BJ (cell line): Measurements from ENCODE around the gene HOXC11. TPM values are rescaled to one million over a fixed set of nuclear protein-coding genes. Genes with fewer than 3 reads are reported as not detected.

Source experiments
- CTCF ChIA-PET: fragments of 350-600 bp; formaldehyde crosslinking; extraction: SDS; loops from one replicate; lab custom pipeline; 2021; ENCODE audit warnings: antibody characterized with exemption, inconsistent platforms; lab: Yijun Ruan, JAX
- POLR2A ChIA-PET: fragments of 300-600 bp; sonication (Branson Sonifier 250); formaldehyde crosslinking; extraction: SDS; loops from one replicate; lab custom pipeline; 2021; ENCODE audit warnings: antibody characterized with exemption; lab: Charles Lee
- DNase-seq: peaks from one replicate; pipeline ENCODE4 v3.0.0-alpha.2; 2011; ENCODE audit warnings: low read depth
- H3K27me3 ChIP-seq: 2 replicates; pipeline ENCODE4 v1.6.0; 2011; ENCODE audit warnings: low read length; ENCODE audit not compliant: control insufficient read depth, insufficient read depth
- H3K36me3 ChIP-seq: 2 replicates; pipeline ENCODE4 v1.5.1; 2011; ENCODE audit warnings: low read length; ENCODE audit not compliant: control insufficient read depth, insufficient read depth
- H3K4me3 ChIP-seq: 2 replicates; pipeline ENCODE4 v1.5.1; 2011; ENCODE audit warnings: low read depth, mild to moderate bottlenecking, control low read depth, low read length
- polyA plus RNA-seq: library from polyadenylated mRNA; depleted of rRNA; stranded (reverse); fragments of >200 nt; gene quantifications from 2 replicates; pipeline ENCODE4 v1.2.3, GENCODE V29; 2011
- TF ChIP-seq, protein P1 (sequence below): IDR thresholded peaks from 2 replicates; pipeline ENCODE4 v1.5.1; 2011; ENCODE audit warnings: low read depth, mild to moderate bottlenecking, control low read depth, inconsistent platforms, low read length, moderate library complexity; ENCODE audit not compliant: insufficient read depth

Gene HOXC11
- polyA plus RNA-seq, 1 experiment: 4.9 TPM

DNA sequence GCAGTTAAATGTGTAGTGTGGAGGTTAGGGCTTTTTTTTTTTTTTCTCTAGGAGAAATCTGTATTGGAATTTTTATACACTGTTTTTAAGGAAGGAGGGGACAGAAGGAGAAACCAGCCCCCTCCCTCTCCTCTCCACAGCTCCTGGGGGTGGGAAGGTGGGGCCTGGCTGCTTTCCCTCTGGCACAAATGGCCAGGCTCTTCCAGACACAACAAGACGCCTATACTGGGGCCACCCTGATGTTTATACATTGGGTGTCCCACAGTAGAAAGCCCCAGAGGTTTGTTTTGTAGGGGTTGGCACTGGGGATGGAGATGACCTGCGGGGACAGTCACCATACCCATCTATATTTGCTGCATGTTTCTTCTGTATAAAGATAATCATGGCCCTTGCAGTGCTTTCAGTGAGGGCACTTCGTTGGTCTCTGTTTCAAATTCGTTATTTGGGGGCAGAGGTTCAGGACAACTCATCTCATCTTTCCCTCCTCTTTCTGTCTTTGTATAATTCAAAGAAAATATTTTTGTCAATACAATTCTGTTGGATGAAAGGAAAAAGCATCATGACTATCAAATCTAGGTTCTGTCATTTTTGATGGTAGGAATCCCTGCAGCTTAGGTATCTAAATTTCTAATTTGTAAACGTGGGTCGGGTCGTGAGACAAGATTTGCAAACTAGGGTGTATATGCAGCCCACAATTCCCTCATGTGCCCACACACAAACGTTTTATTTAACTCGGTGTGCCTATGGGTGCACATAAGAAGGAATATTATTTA, 4.1 kb downstream of the HOXC11 start:
- POLR2A ChIA-PET: no interaction called here
- TF ChIP-seq, protein P1, sequence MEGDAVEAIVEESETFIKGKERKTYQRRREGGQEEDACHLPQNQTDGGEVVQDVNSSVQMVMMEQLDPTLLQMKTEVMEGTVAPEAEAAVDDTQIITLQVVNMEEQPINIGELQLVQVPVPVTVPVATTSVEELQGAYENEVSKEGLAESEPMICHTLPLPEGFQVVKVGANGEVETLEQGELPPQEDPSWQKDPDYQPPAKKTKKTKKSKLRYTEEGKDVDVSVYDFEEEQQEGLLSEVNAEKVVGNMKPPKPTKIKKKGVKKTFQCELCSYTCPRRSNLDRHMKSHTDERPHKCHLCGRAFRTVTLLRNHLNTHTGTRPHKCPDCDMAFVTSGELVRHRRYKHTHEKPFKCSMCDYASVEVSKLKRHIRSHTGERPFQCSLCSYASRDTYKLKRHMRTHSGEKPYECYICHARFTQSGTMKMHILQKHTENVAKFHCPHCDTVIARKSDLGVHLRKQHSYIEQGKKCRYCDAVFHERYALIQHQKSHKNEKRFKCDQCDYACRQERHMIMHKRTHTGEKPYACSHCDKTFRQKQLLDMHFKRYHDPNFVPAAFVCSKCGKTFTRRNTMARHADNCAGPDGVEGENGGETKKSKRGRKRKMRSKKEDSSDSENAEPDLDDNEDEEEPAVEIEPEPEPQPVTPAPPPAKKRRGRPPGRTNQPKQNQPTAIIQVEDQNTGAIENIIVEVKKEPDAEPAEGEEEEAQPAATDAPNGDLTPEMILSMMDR: no peak
- H3K4me3 ChIP-seq: no peak overlapping the region
- DNase-seq: no peak
- no peaks in the 10 kb centered on the region for H3K36me3 ChIP-seq
- CTCF ChIA-PET: interaction anchor here (0.9 to 2.3 kb wide), 4 partner anchors 8 to 231 kb away, joined by 3 to 14 read pairs (median 6); partner anchors contain the start of genes HOXC10 and HOXC9
- H3K27me3 ChIP-seq: no peaks in the 10 kb centered on the region; the same call in none of the 2 replicates

DNA sequence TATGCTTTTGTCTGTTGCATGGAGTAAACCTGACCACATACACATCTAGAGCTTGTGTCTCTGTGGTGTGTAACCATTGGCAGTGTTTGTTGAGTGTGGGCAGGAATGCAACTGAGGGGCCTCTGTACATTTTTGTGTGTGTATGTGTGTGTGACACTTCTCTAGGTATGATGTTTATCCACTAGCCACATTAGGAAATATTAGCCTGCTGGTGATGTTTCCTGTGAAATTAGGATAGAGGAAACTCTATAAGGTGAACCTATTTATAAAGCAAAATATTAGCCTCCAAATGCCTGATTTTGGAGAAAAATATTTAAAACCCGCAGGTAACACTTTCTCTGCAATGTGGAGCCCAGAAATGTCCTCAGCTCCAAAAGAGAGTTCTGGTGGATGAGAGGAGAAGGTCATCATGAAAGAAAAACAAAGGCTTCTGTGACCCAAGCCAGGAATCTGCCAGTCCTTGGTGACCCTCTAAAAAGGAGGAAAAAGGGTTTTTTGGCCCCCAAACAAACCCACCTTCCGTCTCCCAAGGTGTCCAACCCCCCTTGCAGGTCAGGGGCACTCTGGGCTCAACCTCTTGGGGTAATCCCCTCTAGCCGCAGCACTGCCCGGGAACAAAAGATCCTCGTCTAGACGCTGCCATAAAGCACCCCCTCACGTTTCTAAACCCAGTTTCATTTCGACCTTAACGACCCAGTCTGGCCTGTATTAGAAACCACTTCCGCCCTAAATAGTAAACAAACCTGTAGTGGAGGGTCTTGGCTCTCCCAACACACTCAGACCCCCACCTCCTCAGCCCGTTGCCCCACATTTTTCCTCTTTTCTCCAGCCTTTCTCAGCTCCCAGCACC, 4.9 kb downstream of the HOXC11 start:
- CTCF ChIA-PET: interaction anchor here (1.7 kb wide), 2 partner anchors 22 to 230 kb away, joined by 4 to 8 read pairs; partner anchors contain the start of gene HOXC9
- Histone ChIP-seq H3K27me3 (no peaks in the 10 kb centered on the region; the same call in none of the 2 replicates), H3K4me3 (0 out of 2 replicates have a peak overlapping the region, but pooled peaks have one; percentile 12), H3K36me3 (no peaks in the 10 kb centered on the region)
- POLR2A ChIA-PET: no interaction called here
- no peak for DNase-seq
- TF ChIP-seq, protein P1: no peak

DNA sequence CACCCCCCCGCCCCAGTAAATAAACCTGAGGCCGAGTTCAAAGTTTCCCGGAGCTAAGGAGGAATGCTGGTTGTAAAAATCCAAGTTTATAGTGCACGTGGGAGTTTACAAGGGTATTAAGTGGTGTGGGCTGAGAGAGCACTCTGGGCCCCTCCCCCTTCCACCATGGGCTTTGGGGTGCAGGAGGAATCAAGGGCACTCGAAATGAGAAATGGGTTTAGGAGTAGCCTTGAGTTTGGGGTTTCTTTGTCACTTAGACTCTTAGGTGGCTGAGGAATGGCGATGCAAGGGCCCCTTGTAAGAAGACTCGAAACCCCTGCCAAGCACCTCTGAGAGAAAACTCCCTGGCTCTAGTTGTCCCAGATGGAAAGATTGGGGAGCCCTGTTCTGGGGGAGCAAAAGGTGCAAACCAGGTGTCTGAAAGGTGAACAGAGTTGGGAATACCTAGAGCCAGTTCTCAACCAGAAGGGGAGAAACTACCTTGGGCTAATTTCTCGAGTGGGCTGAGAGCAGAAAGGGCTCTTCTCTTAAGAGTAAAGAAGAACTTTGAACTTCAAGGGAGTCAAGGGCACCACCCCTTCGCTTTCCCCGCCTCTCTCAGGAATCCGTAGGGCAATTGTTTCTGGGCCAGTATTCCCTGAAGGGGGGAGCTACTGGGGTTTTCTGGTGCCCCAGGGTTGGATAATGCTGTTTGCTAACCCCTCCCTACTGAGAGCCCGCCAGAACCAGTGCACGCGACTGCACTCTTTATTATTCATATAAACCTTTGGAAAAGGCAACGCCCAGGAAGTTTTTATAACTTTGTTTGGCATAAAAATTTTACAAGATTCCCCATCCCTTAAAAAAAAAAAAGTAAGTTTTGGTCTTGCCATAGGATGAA, 5.8 kb downstream of the HOXC11 start:
- DNase-seq: peak; percentile 75
- ChIA-PET CTCF (interaction anchor here (0.7 kb wide), 1 partner anchor 234 kb away, joined by 3 read pairs; no protein-coding TSS in a partner anchor), POLR2A (interaction anchor here (0.7 kb wide), 1 partner anchor 346 kb away, joined by 10 read pairs; the partner anchor contains the start of gene COPZ1)
- no peak overlapping the region for H3K4me3 ChIP-seq
- H3K36me3 ChIP-seq: no peaks in the 10 kb centered on the region
- TF ChIP-seq, protein P1: no peak
- no peaks in the 10 kb centered on the region for H3K27me3 ChIP-seq

DNA sequence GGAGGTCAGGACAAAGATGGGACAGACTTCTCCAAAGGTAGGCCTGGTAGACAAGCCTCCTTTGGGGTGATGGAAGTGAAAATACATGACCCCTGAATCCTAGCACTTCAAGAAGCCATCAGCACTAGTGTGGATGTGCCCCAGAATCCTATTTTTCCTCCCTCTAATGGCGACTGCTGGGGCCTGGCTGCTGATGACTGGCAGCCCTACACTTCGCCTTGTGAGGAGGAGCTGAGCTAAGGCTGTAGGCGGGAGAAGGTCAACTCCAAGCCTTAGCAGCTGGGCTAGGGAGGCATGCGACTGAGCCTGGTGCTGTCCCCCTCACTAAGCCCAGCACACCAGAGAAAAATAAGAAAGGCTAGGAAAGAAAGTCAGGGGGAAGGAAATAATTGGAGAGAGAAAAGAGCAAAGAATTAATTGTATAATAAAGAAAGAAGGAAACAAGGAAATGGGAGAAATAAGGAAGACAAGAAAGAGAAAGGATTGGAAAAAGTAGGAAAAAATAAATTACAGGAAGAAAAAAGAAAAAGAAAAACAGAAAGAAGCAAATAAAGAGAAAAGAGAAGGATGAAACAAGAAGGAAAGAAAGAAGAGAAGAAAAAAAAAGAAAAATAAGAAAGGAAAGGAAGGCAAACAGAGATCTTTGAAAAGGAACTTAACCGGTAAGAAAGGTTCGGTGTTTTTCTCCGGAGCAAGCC, 7.3 kb downstream of the HOXC11 start:
- TF ChIP-seq, protein P1: no peak
- Histone ChIP-seq H3K36me3 (no peaks in the 10 kb centered on the region), H3K27me3 (no peaks in the 10 kb centered on the region), H3K4me3 (peak overlapping the region; percentile 46)
- ChIA-PET POLR2A (no interaction called here), CTCF (interaction anchor here (0.7 to 2.0 kb wide), 6 partner anchors 8 to 285 kb away, joined by 3 to 8 read pairs (median 3); no protein-coding TSS in a partner anchor)
- no peak for DNase-seq
